A549 (cell line): ENCODE measurements around the gene NFE2L3. TPM values are rescaled to one million over a fixed set of nuclear protein-coding genes. Genes with fewer than 3 reads are reported as not detected.

Experiments used
- ATAC-seq, 2 experiments: fragments of 200-7000 bp in 1 of 2; fragments of >200 bp in 1 of 2; cut with Nextera tagmentation in 1 of 2; cut with Tn5 transposase in 1 of 2; 3 replicates each; pipeline versions ENCODE4 v1.8.0 to v1.9.1; 2018 to 2020; ENCODE audit warnings: mild to moderate bottlenecking in 1 of 2, moderate library complexity in 1 of 2
- CTCF ChIA-PET: fragments of 300-600 bp; sonication (Branson Sonifier 250); formaldehyde crosslinking; extraction: SDS; loops from one replicate; lab custom pipeline; 2021; ENCODE audit warnings: antibody characterized with exemption, inconsistent platforms; lab: Yijun Ruan, JAX
- POLR2A ChIA-PET: fragments of 350-600 bp; formaldehyde crosslinking; extraction: SDS; loops from one replicate; lab custom pipeline; 2021; ENCODE audit warnings: antibody characterized with exemption, inconsistent platforms; lab: Yijun Ruan, JAX
- DNase-seq, 2 experiments: peaks; one replicate each; pipeline versions ENCODE4 v3.0.0 to v3.0.0-alpha.2; 2011 to 2016; ENCODE audit warnings: low read depth in 1 of 2, low spot score in 1 of 2
- FAIRE-seq: peaks from 2 replicates; lab custom pipeline; 2011; peaks lifted over from hg19 to GRCh38; lab: Jason Lieb, UNC
- H3K27ac ChIP-seq, 2 experiments: fragments of >200 bp; sonication (Bioruptor Twin); formaldehyde crosslinking; 3 replicates each; pipeline ENCODE4 v1.5.1; 2016 to 2017
- H3K4me1 ChIP-seq: fragments of >200 bp; sonication (Bioruptor Twin); formaldehyde crosslinking; 3 replicates; pipeline ENCODE4 v1.6.1; 2016
- H3K4me2 ChIP-seq: fragments of >200 bp; sonication (Bioruptor Twin); formaldehyde crosslinking; 3 replicates; pipeline ENCODE4 v1.6.1; 2016
- H3K4me3 ChIP-seq: fragments of >200 bp; sonication (Bioruptor Twin); formaldehyde crosslinking; 3 replicates; pipeline ENCODE4 v1.5.1; 2016
- H3K9me3 ChIP-seq: fragments of >200 bp; sonication (Bioruptor Twin); formaldehyde crosslinking; 3 replicates; pipeline ENCODE4 v1.6.1; 2016
- BCL3 ChIP-seq: fragments of >200 bp; sonication (Bioruptor Twin); formaldehyde crosslinking; IDR thresholded peaks from 3 replicates; pipeline ENCODE4 v1.6.1; 2016
- BHLHE40 ChIP-seq: IDR thresholded peaks from 2 replicates; pipeline ENCODE4 v1.6.1; 2012; ENCODE audit warnings: low read depth, low read length, inconsistent platforms
- CBX2 ChIP-seq: fragments of 200-600 bp; sonication (generic); IDR thresholded peaks from 2 replicates; pipeline ENCODE4 v1.6.1; 2016; ENCODE audit warnings: low read depth, mild to moderate bottlenecking, borderline replicate concordance
- CBX8 ChIP-seq: fragments of 200-600 bp; sonication (generic); IDR thresholded peaks from 2 replicates; pipeline ENCODE4 v1.6.1; 2016
- CHD2 ChIP-seq: fragments of 150-350 bp; IDR thresholded peaks from 2 replicates; pipeline ENCODE4 v1.6.1; 2014; ENCODE audit warnings: low read length; ENCODE audit not compliant: partially characterized antibody
- CHD4 ChIP-seq: fragments of 200-600 bp; sonication (generic); IDR thresholded peaks from 2 replicates; pipeline ENCODE4 v1.6.1; 2016; ENCODE audit warnings: antibody characterized with exemption, mild to moderate bottlenecking, borderline replicate concordance
- E2F6 ChIP-seq: IDR thresholded peaks from 2 replicates; pipeline ENCODE4 v1.6.1; 2012; ENCODE audit warnings: low read depth, borderline replicate concordance
- ELK1 ChIP-seq: fragments of 150-350 bp; IDR thresholded peaks from 2 replicates; pipeline ENCODE4 v1.6.1; 2014; ENCODE audit warnings: low read depth, mild to moderate bottlenecking, low read length
- HMGXB4 ChIP-seq: fragments of 250-450 bp; sonication (Bioruptor Pico); IDR thresholded peaks from 2 replicates; pipeline ENCODE4 v1.5.0; 2021; ENCODE audit warnings: mild to moderate bottlenecking, moderate library complexity, borderline replicate concordance
- JUNB ChIP-seq: fragments of >200 bp; sonication (Bioruptor Twin); formaldehyde crosslinking; IDR thresholded peaks from 2 replicates; pipeline ENCODE4 v1.6.1; 2016
- MAZ ChIP-seq: fragments of 150-350 bp; IDR thresholded peaks from 2 replicates; pipeline ENCODE4 v1.6.1; 2014; ENCODE audit warnings: antibody characterized with exemption, low read depth, low read length, borderline replicate concordance
- NFE2L2 ChIP-seq: fragments of 150-350 bp; conservative IDR thresholded peaks from 2 replicates; pipeline ENCODE4 v1.6.1; 2014; ENCODE audit warnings: low read length
- PHF8 ChIP-seq: fragments of 200-600 bp; sonication (generic); IDR thresholded peaks from 2 replicates; pipeline ENCODE4 v1.6.1; 2016; ENCODE audit warnings: low read depth, mild to moderate bottlenecking, antibody characterized with exemption, moderate library complexity, borderline replicate concordance
- POLR2A ChIP-seq: IDR thresholded peaks from 2 replicates; pipeline ENCODE4 v1.6.1; 2012; ENCODE audit warnings: mild to moderate bottlenecking, low read length
- REST ChIP-seq: fragments of 200-600 bp; sonication (generic); IDR thresholded peaks from 2 replicates; pipeline ENCODE4 v1.6.1; 2016; ENCODE audit warnings: antibody characterized with exemption, mild to moderate bottlenecking, moderate library complexity
- RFX5 ChIP-seq: fragments of 450-650 bp; IDR thresholded peaks from 2 replicates; pipeline ENCODE4 v1.7.1; 2014; ENCODE audit warnings: antibody characterized with exemption, mild to moderate bottlenecking, moderate library complexity
- RNF2 ChIP-seq: fragments of 200-600 bp; sonication (generic); IDR thresholded peaks from 2 replicates; pipeline ENCODE4 v1.6.1; 2016; ENCODE audit warnings: low read depth, mild to moderate bottlenecking, antibody characterized with exemption, moderate library complexity, borderline replicate concordance
- TP53 ChIP-seq: fragments of 250-450 bp; sonication (Bioruptor Pico); IDR thresholded peaks from 2 replicates; pipeline ENCODE4 v1.5.0; 2021; ENCODE audit warnings: mild to moderate bottlenecking, moderate library complexity
- USF2 ChIP-seq: fragments of 450-650 bp; IDR thresholded peaks from 2 replicates; pipeline ENCODE4 v1.6.1; 2014; ENCODE audit warnings: antibody characterized with exemption
- ZSCAN20 ChIP-seq: fragments of 250-450 bp; sonication (Bioruptor Pico); IDR thresholded peaks from 2 replicates; pipeline ENCODE4 v1.8.0; 2022; ENCODE audit warnings: mild to moderate bottlenecking, moderate library complexity
- WGBS: methylation state at CpG from one replicate; pipeline ENCODE4 v1.1.6; 2017; ENCODE audit errors: missing lambda C conversion rate; 5-methylcytosine and 5-hydroxymethylcytosine counted together
- polyA plus RNA-seq, 4 experiments: library from polyadenylated mRNA; depleted of rRNA in 3 of 4; stranded (reverse); fragments of >200 nt; fragmentation: RNase III in 1 of 4; extraction: RNeasy Plus Mini Kit Qiagen cat#74134 plus additional on column Dnase treatment in 1 of 4; gene quantifications; 2 replicates in 3 of 4; 3 replicates in 1 of 4; pipeline ENCODE4 v1.2.3, GENCODE V29; 2011 to 2017

Gene NFE2L3
- polyA plus RNA-seq, 2 of the 4 experiments (the other 2 are of a cell fraction) = 4.9 to 11.4 TPM

GRCh38 chr7:26127411-26127810, 24.6 kb upstream of the NFE2L3 start:
- no peak for ATAC-seq
- no peak for FAIRE-seq
- Histone ChIP-seq H3K4me1 (no peaks in the 10 kb centered on the region), H3K9me3 (no peaks in the 10 kb centered on the region), H3K27ac (no peak overlapping the region)
- POLR2A ChIA-PET = interaction anchor here (1.4 kb wide), 1 partner anchor 74 kb away, joined by 4 read pairs; the partner anchor contains the start of gene CBX3
- WGBS = 88% methylated on average over 5 of the region's 6 CpGs
- TF ChIP-seq CHD2 = no peak
- TF ChIP-seq, all 56 proteins: peak for 0
- Histone ChIP-seq H3K4me3 (no peak overlapping the region), H3K4me2 (no peak overlapping the region)
- CTCF ChIA-PET = interaction anchor here (0.7 to 1.4 kb wide), 3 partner anchors 8 to 36 kb away, joined by 3 to 5 read pairs (median 3); no protein-coding TSS in a partner anchor
- DNase-seq = no peak

- no peak for DNase-seq
- no peaks in the 10 kb centered on the region for H3K9me3 ChIP-seq
- no peak for TF ChIP-seq NFE2L2
- no peak for TF ChIP-seq CHD2
- no peak for TF ChIP-seq ZSCAN20
- no peak for TF ChIP-seq REST
- no peak for TF ChIP-seq CBX2
- no peak for TF ChIP-seq MAZ
- no peak for TF ChIP-seq E2F6
- no peak for TF ChIP-seq ELK1
- no peak for TF ChIP-seq USF2
- TF ChIP-seq POLR2A = no peak
- no peak for TF ChIP-seq JUNB
- no peak for TF ChIP-seq CHD4
- no peak for TF ChIP-seq BHLHE40
- no peak for TF ChIP-seq TP53 (CRISPR knock-in tag)
- TF ChIP-seq, all 56 proteins: peak for 0
- 67% methylated on average over 12 of the region's 12 CpGs for WGBS
- no peak for ATAC-seq
- ChIA-PET POLR2A (interaction anchor here (0.5 kb wide), 1 partner anchor 30 kb away, joined by 3 read pairs; no protein-coding TSS in a partner anchor), CTCF (interaction anchor here (0.7 to 5.6 kb wide), 7 partner anchors 10 to 171 kb away, joined by 3 to 32 read pairs (median 3); no protein-coding TSS in a partner anchor)
- Histone ChIP-seq H3K4me2 (no peak overlapping the region), H3K4me3 (no peak overlapping the region), H3K27ac (no peak overlapping the region), H3K4me1 (no peaks in the 10 kb centered on the region)
- no peak for FAIRE-seq
These were observed 20.9 kb upstream of the NFE2L3 start for GRCh38 chr7:26131056-26131589.

- CTCF ChIA-PET = interaction anchor here (0.6 to 1.7 kb wide), 3 partner anchors 8 to 31 kb away, joined by 3 to 4 read pairs (median 3); no protein-coding TSS in a partner anchor
- POLR2A ChIA-PET = no interaction called here
- FAIRE-seq (no peak), ATAC-seq (no peak), DNase-seq (no peak)
- no peaks in the 10 kb centered on the region for H3K4me1 ChIP-seq
- no peak overlapping the region for H3K4me3 ChIP-seq
- no peaks in the 10 kb centered on the region for H3K9me3 ChIP-seq
- no peak overlapping the region for H3K4me2 ChIP-seq
- no peak overlapping the region for H3K27ac ChIP-seq
- TF ChIP-seq CBX8 = no peak
- no peak for TF ChIP-seq BCL3
- TF ChIP-seq RFX5 = no peak
- no peak for TF ChIP-seq HMGXB4
- TF ChIP-seq PHF8 = no peak
- no peak for TF ChIP-seq RNF2
These were observed 16.9 kb upstream of the NFE2L3 start for GRCh38 chr7:26135076-26135475.
